Neural crest cell (in vitro differentiated cells): ENCODE measurements around the gene NPHP1. TPM values are rescaled to one million over a fixed set of nuclear protein-coding genes. Genes with fewer than 3 reads are reported as not detected.
"Not testable (repeated sequence)": the region's sequence is repeated elsewhere in the genome, so short reads cannot be mapped to it uniquely, and the experiment has no call there.

Experiments
- DNase-seq: peaks from one replicate; pipeline ENCODE4 v3.0.0; 2021; ENCODE audit warnings: low read depth, mixed read lengths, low spot score
- H3K27ac Mint-ChIP-seq: one replicate; pipeline ENCODE4 v1.8.0; 2021; ENCODE audit warnings: mild to moderate bottlenecking, mixed read lengths; ENCODE audit not compliant: unreplicated experiment
- H3K27me3 Mint-ChIP-seq: 2 replicates; pipeline ENCODE4 v1.8.0; 2021; ENCODE audit warnings: low read depth, mild to moderate bottlenecking, mixed read lengths
- H3K36me3 Mint-ChIP-seq: 2 replicates; pipeline ENCODE4 v1.8.0; 2021; ENCODE audit warnings: low read depth, mild to moderate bottlenecking, mixed read lengths
- H3K4me1 Mint-ChIP-seq: 2 replicates; pipeline ENCODE4 v1.8.0; 2021; ENCODE audit warnings: mixed read lengths
- H3K4me3 Mint-ChIP-seq: one replicate; pipeline ENCODE4 v1.8.0; 2021; ENCODE audit warnings: mild to moderate bottlenecking, mixed read lengths
- H3K9me3 Mint-ChIP-seq: 2 replicates; pipeline ENCODE4 v1.8.0; 2021; ENCODE audit warnings: mixed read lengths
- total RNA-seq: library from RNA; stranded (reverse); gene quantifications from 2 replicates; pipeline ENCODE4 v1.2.1, GENCODE V29; 2021
- TF ChIP-seq, protein P1 (sequence below): fragments of 200-600 bp; sonication (generic); conservative IDR thresholded peaks from 2 replicates; pipeline ENCODE4 v1.5.0; 2021; ENCODE audit warnings: antibody characterized with exemption, mild to moderate bottlenecking

The NPHP1 gene
- total RNA-seq, 1 donor from 2014 or later: 7.3 TPM

DNA sequence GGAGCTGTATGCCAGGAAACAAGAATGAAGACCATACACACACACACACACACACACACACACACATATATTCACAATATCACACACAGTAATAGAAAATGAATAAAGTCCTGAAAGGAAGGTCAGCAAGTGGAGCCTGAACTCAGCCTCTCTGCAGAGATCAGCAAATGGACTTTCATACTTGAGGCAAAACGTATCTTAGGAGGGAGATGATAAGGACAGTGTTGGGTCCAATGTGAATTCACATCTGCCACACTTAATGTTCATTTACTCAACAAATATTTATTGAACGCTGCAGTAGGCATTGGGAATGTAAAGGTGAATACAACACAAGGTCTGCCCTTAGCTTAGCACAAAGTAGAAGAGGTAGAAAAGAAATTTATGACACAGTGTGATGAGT, 10.3 kb upstream of the NPHP1 start:
- no peak overlapping the region for H3K27ac Mint-ChIP-seq
- peaks cover 3% of the 10 kb centered on the region for H3K36me3 Mint-ChIP-seq
- DNase-seq: no peak
- peaks cover 5% of the 10 kb centered on the region for H3K4me1 Mint-ChIP-seq
- peaks cover 30% of the 10 kb centered on the region for H3K27me3 Mint-ChIP-seq
- H3K9me3 Mint-ChIP-seq: peaks cover 6% of the 10 kb centered on the region
- TF ChIP-seq, protein P1, sequence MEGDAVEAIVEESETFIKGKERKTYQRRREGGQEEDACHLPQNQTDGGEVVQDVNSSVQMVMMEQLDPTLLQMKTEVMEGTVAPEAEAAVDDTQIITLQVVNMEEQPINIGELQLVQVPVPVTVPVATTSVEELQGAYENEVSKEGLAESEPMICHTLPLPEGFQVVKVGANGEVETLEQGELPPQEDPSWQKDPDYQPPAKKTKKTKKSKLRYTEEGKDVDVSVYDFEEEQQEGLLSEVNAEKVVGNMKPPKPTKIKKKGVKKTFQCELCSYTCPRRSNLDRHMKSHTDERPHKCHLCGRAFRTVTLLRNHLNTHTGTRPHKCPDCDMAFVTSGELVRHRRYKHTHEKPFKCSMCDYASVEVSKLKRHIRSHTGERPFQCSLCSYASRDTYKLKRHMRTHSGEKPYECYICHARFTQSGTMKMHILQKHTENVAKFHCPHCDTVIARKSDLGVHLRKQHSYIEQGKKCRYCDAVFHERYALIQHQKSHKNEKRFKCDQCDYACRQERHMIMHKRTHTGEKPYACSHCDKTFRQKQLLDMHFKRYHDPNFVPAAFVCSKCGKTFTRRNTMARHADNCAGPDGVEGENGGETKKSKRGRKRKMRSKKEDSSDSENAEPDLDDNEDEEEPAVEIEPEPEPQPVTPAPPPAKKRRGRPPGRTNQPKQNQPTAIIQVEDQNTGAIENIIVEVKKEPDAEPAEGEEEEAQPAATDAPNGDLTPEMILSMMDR: no peak
- H3K4me3 Mint-ChIP-seq: no peak overlapping the region

DNA sequence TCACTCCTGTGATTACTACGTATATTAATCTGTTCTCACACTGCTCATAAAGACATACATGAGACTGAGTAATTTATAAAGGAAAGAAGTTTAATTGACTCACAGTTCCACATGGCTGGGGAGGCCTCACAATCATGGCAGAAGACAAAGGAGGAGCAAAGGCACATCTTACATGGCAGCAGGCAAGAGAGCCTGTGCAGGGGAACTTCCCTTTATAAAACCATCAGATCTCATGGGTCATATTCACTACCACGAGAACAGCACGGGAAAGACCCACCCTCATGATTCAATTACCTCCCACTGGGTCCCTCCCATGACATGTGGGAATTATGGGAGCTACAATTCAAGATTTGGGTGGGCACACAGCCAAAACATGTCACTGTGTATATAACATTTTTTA, 8.7 kb upstream of the NPHP1 start:
- not testable (repeated sequence) for H3K27ac Mint-ChIP-seq, H3K36me3 Mint-ChIP-seq, H3K4me1 Mint-ChIP-seq, DNase-seq, H3K9me3 Mint-ChIP-seq
- H3K27me3 Mint-ChIP-seq: peaks cover 30% of the 10 kb centered on the region
- peak overlapping the region; percentile 42 for H3K4me3 Mint-ChIP-seq

DNA sequence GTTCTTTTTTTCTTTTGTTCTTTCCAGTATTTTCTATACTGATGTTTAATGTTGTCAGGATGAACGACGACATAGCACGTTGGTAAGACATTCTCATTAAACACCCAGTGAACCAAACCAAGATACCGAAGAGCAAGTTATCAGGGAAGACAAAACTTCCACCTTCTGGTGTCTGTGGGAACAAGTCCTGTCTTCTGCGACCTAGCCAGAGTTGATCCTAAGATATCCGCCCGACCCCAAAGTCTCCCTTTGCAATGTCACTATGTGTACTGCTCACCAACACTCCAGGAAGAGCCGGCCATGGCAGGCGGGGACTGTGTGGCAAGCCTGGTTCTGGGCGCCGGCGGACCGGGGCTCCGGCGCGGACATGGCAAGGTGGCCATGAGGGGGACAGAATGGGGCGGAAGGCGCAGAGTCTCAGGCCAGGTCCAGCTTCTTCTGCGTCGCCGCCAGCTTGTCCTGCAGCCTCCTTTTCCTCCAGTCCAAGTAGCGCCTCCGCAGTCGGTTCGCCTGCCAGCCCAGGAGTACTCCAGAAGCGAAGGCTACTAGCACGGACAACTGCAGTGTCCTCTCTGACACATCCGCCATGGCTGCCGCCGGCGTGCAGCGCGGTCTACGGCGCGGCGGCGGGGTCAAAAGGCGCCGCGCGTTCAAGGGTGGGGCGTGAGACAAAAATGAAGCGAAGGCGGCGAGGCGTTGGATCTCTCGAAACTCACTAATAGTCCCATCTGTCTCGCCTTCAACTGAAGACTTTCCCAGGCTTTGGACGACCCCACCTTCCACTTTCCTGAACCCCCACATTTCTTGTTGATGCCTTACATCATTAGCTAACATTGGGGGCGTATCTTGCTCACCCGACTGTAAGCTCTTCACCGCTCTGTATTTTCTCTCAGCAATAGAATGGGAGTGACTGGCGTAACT, 7.4 kb upstream of the NPHP1 start, which contains the start of gene MTLN:
MTLN (minus strand) TSS at position 610 of the 921 bp plus-strand sequence; CDS start at position 588, 22 bp downstream.
- H3K27me3 Mint-ChIP-seq: peaks cover 22% of the 10 kb centered on the region
- H3K36me3 Mint-ChIP-seq: peaks cover 9% of the 10 kb centered on the region
- H3K27ac Mint-ChIP-seq: peak within 1 kb of the TSS; percentile 83
- H3K9me3 Mint-ChIP-seq: peaks cover 6% of the 10 kb centered on the region
- peaks cover 5% of the 10 kb centered on the region for H3K4me1 Mint-ChIP-seq
- TF ChIP-seq, protein P1: no peak
- peak within 1 kb of the TSS; percentile 93 for H3K4me3 Mint-ChIP-seq
- DNase-seq: peak; percentile 36

DNA sequence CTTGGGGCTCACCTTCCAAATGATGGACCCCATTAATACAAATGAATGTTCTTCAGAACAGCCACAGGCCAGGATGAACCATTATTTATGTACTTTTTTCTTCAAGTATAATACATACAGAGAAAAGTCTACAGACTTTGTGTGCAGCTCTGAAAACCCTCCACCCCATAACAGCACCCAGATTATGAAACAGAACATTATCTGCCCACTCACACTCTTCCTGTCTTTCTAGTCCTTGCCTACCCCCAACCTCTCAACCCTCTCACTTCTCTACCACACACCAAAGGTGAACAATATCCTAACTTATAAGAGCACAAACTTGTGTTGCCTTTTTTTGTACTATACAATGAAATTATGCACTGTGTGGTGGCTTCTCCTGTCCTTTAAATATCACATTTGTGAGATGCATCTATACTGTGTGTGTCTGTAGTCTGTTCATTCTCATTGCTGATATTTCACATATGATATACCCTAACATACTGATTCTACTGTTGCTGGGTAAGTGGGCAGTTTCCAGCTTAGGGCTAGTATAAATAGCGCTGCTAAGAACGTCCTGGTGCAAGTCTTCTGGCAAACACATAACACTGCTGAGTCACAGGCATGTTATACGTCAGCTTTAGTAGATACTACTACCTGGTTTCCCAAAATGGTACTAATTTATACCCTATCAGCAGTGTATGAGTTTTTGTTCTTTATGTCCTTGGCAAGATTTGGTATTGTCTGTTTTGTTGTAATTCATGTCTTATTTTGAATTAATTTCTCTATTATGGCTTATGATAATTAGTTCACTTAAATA, 1.0 kb upstream of the NPHP1 start:
- H3K4me1 Mint-ChIP-seq: peaks cover 18% of the 10 kb centered on the region
- no peak for DNase-seq
- H3K9me3 Mint-ChIP-seq: no peaks in the 10 kb centered on the region
- TF ChIP-seq, protein P1: no peak
- H3K27me3 Mint-ChIP-seq: no peaks in the 10 kb centered on the region
- H3K4me3 Mint-ChIP-seq: peak overlapping the region; percentile 92
- H3K27ac Mint-ChIP-seq: no peak overlapping the region
- H3K36me3 Mint-ChIP-seq: peaks cover 7% of the 10 kb centered on the region

DNA sequence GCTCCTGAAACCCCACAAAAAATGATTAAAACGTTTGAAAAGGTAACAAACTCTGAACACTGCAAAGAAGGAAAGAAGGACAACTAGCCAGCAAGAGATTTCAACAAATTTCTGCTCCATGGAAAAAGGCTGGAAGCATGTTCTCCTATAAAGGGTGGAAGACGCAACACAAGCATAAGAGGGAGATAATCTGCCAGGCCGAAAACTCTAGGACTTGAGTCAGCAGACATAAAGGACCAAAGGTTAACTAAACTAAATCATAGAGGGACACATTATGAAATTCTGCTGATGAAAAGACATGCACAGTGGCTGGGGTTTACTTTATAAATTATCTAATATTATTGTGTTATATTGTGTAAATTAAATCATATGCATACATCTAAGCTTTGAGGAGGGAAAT, 6.8 kb downstream of the NPHP1 start:
- peaks cover 9% of the 10 kb centered on the region for H3K36me3 Mint-ChIP-seq
- H3K4me1 Mint-ChIP-seq: no peaks in the 10 kb centered on the region
- no peak overlapping the region for H3K27ac Mint-ChIP-seq
- TF ChIP-seq, protein P1: no peak
- H3K27me3 Mint-ChIP-seq: no peaks in the 10 kb centered on the region
- DNase-seq: no peak
- H3K9me3 Mint-ChIP-seq: no peaks in the 10 kb centered on the region
- H3K4me3 Mint-ChIP-seq: no peak overlapping the region
